ENCODE results near the gene TEX19. TPM values are rescaled to one million over a fixed set of nuclear protein-coding genes. Genes with fewer than 3 reads are reported as not detected.
A peak's percentile ranks its signal among the peaks of the same experiment; 100 is the strongest.

Gene TEX19
- total RNA-seq, 2 experiments from 2014 or later = 2.0 to 3.4 TPM

GRCh38 chr17:82384730-82385481 lies 25.9 kb downstream of the TEX19 start:
- intact Hi-C loops (cut with micrococcal nuclease; ENCODE audit: unreplicated experiment) = no loop called here
- ChIA-PET POLR2A (no interaction called here), CTCF (ENCODE audit: unreplicated experiment) (interaction anchor here (0.6 kb wide), 1 partner anchor 250 kb away, joined by 4 read pairs; no protein-coding TSS in a partner anchor)
- no peaks in the 10 kb centered on the region for H3K9me2 ChIP-seq (ENCODE audit: insufficient read depth, low read length)
- TF ChIP-seq CTCF (conservative IDR thresholded peaks at IDR 0.05; ENCODE audit: low read length) (peak; percentile 41; the same call in 1 of the 2 replicates), EZH2phosphoT487 (IDR thresholded peaks at IDR 0.05; ENCODE audit: borderline replicate concordance, low read depth, low read length) (no peak)
- peaks cover 1% of the 10 kb centered on the region for H3K4me1 ChIP-seq (ENCODE audit: insufficient read depth, low read length, poor library complexity, severe bottlenecking)
- peak; percentile 31 for DNase-seq (ENCODE audit: low spot score)
- no peak overlapping the region for H3K4me2 ChIP-seq (ENCODE audit: low read length)
- no peak overlapping the region for H3K4me3 ChIP-seq (ENCODE audit: low read depth, low read length, poor library complexity, severe bottlenecking)
- H3K36me3 ChIP-seq (ENCODE audit: insufficient read depth, low read length) = no peaks in the 10 kb centered on the region
- H3K79me2 ChIP-seq (ENCODE audit: insufficient read depth, low read depth, low read length) = no peaks in the 10 kb centered on the region
- H3K9me3 ChIP-seq (ENCODE audit: low read length) = no peaks in the 10 kb centered on the region
- no TSS peak for BruUV-seq (replicated peaks)
- no peaks in the 10 kb centered on the region for H4K20me1 ChIP-seq (ENCODE audit: insufficient read depth, low read length)
- H3K27ac ChIP-seq (ENCODE audit: low read depth, low read length, poor library complexity, severe bottlenecking) = no peak overlapping the region
- no peak overlapping the region for H2AFZ ChIP-seq (ENCODE audit: low read length)

GRCh38 chr17:82385559-82386254 lies 26.7 kb downstream of the TEX19 start:
- Histone ChIP-seq H2AFZ (ENCODE audit: low read length) (no peak overlapping the region), H3K9me3 (ENCODE audit: low read length) (no peaks in the 10 kb centered on the region), H3K4me1 (ENCODE audit: insufficient read depth, low read length, poor library complexity, severe bottlenecking) (no peaks in the 10 kb centered on the region), H3K4me2 (ENCODE audit: low read length) (no peak overlapping the region), H4K20me1 (ENCODE audit: insufficient read depth, low read length) (no peaks in the 10 kb centered on the region), H3K36me3 (ENCODE audit: insufficient read depth, low read length) (no peaks in the 10 kb centered on the region), H3K9me2 (ENCODE audit: insufficient read depth, low read length) (no peaks in the 10 kb centered on the region), H3K27ac (ENCODE audit: low read depth, low read length, poor library complexity, severe bottlenecking) (no peak overlapping the region), H3K4me3 (ENCODE audit: low read depth, low read length, poor library complexity, severe bottlenecking) (no peak overlapping the region), H3K79me2 (ENCODE audit: insufficient read depth, low read depth, low read length) (no peaks in the 10 kb centered on the region)
- intact Hi-C loops (cut with micrococcal nuclease; ENCODE audit: unreplicated experiment) = no loop called here
- TF ChIP-seq EZH2phosphoT487 (IDR thresholded peaks at IDR 0.05; ENCODE audit: borderline replicate concordance, low read depth, low read length) = no peak
- no peak for TF ChIP-seq CTCF (conservative IDR thresholded peaks at IDR 0.05; ENCODE audit: low read length)
- DNase-seq (ENCODE audit: low spot score) = no peak
- ChIA-PET POLR2A (no interaction called here), CTCF (ENCODE audit: unreplicated experiment) (interaction anchor here (0.6 kb wide), 1 partner anchor 250 kb away, joined by 4 read pairs; no protein-coding TSS in a partner anchor)
- no TSS peak for BruUV-seq (replicated peaks)

Data from OCI-LY7 (cell line).